HT-29 (cell line): ENCODE data around the gene ACSS3. TPM values are rescaled to one million over a fixed set of nuclear protein-coding genes. Genes with fewer than 3 reads are reported as not detected.

Experiments
- DNase-seq: peaks from one replicate; pipeline ENCODE4 v3.0.0-alpha.2; 2015; ENCODE audit warnings: low spot score
- small RNA-seq: library from RNA; depleted of rRNA; stranded (forward); fragments of <200 nt; gene quantifications from one replicate; pipeline ENCODE3, GENCODE V24; 2014
- total RNA-seq: library from RNA; depleted of rRNA; stranded (reverse); fragments of >200 nt; shearing (Covaris generic); gene quantifications from 2 replicates; pipeline ENCODE4 v1.2.3, GENCODE V29; 2014; rRNA removed

Gene ACSS3
- total RNA-seq, 1 experiment from 2014 or later = not detected

DNA sequence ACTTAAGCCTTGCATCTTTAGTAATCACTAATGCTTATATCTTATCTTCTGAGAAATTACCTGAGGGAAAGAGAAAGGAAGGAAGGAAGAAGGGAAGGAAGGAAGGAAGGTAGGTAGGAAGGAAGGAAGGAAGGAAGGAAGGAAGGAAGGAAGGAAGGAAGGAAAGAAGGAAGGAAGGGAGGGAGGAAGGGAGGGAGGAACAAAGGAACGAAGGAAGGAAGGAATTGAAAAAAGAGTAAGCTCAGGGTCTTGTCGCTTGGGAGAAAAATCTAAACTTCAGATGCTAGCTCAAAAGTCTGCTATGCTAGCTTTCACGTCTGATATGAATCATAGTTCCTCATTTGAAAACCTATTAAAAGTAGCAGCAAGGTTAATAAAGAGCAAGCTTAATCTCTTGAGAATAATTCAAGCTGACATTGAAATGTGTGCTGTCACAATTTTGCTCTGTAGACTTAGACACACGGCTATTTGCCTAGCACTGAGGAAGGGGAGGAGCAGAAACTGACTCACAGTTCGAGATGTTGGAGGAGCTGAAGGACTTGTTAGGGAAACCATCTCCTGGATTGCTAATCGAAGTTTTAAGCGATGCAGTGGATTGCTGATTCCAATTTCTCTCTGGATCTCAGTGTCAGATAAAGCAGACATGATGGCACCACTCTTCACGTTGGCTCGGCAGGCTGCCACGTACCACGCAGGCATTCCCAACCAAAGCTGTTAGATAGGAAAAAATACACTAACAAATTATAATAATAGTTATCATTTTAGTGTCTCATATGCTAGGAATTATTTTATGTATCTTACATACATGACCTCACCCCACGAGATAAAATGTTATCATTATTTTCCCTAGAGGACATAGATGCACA is 216.7 kb downstream of the ACSS3 start:
- DNase-seq = no peak

DNA sequence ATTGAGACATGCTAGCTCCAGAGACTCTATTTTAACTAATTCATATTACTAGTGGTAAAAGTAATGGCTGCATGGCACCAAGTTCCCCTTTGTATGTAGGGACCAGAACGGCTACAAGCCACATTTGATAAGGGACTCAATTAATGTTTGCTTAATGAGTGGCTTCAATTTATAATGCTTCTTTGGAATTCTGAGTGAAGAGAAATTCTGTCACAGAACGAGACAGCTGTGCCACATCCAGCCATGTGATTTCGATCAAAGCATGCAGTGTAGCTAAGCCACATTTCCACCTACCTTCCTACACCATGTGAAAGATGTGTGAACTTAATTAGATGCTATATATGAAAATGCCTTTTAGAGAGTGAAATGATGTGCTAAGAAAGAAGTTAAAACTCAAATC is 217.4 kb downstream of the ACSS3 start:
- DNase-seq = no peak

DNA sequence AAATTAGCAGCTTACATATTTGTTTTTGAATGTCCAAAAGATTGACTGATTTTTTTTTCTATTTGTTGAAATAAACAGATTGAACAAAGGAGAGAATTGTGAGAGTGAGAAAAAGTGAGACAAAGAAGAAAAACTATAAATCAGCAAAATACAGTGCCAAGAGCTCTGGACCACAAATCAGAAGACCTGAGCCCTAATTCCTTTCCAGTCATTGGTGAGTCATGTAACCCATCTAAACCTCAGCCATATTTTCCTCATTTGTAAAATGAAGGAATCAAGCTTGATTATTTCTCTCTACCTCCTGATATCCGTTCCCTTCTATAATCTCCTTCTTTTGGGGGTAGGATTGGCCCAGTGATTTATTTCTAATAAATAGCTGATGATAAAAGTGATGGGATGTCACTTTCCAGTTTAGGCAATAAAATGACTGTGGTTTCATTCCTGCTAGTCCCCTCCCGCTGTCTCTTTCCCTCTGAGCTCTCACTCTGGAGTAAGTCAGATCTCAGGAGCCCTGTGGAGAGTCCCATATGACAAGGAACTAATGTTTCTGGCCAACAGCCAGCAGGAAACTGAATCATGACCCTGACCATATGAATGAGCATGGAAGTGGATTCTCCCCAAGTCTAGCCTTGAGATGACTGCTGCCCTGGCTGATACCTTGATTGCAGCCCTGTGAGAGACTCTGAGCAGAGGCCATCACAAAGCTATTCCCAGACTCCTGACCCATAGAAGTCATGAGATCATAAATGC is 218.9 kb downstream of the ACSS3 start:
- no peak for DNase-seq

DNA sequence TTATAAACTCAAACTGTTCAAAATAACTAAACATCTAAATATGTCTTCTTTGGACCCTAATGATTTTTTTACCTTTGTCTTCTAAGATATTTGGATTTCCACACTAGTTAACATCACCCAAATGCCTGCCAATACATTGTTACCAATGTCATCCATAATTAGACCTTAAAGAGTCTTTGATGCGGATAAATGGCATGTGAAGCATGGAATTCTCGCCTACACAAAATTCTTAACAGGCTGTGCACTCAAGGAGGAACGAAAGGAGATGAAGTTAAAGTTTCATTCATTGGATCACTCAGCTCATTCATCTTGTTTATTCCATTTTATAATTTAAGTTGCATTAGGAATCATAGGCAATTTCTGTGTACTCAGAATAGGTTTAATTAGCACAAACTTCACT is 219.7 kb downstream of the ACSS3 start:
- no peak for DNase-seq

DNA sequence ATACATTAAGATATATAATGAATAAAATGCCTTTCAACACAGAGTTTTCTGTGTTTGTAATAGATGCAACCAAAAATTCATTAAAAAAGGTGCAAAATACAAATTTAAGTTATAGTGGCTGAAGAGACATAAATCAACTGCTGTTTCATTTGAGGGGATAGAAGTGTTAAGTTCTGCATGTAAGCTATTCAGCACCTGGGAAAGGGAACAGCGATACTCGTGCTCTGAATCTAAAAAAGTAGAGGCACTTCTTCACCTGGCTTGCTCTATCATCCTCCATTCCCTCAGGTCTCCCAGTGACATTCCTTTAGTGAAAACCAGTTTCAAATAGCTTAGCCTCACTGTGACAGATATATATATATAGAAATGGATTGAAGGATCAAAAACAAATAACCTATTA is 222.6 kb downstream of the ACSS3 start:
- no peak for DNase-seq

DNA sequence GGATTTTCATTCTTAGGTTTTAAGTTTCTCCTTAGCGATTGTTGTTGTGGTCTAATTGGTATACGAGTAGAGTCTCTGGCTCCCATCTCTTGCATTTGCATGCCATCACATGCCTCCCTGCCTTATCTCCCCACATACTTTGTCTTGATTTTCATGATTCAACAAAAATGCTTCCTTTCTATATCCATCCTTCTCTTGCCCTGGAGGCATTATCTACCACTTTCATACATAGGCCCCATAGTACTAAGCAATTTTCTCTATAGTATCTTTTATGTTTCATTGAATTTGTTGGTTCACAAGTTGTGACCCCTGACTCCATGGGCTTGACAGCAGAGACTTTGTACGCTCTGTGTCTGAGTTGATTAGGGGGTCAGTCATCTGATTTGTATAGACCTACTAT is 226.1 kb downstream of the ACSS3 start:
- DNase-seq = no peak

Small RNA genes lying within 50 kb of the gene (small RNA-seq; reads per million reads assigned to genes)
- not detected for gene MIR4699

Other genes starting within 250 kb of the ACSS3 start
- gene LIN7A, start 140.1 kb upstream of the ACSS3 start, total RNA-seq = not detected in 2 replicates